Cardiac atrium fibroblast (primary cell): ENCODE measurements around the gene EOGT. TPM values are rescaled to one million over a fixed set of nuclear protein-coding genes. Genes with fewer than 3 reads are reported as not detected.

ENCODE experiments used
- total RNA-seq: library from RNA; depleted of rRNA; stranded (reverse); fragments of >200 nt; gene quantifications from 2 replicates; pipeline ENCODE4 v1.2.3, GENCODE V29; 2015

EOGT gene
- total RNA-seq: 30.1 and 30.3 TPM in 2 replicates

DNA sequence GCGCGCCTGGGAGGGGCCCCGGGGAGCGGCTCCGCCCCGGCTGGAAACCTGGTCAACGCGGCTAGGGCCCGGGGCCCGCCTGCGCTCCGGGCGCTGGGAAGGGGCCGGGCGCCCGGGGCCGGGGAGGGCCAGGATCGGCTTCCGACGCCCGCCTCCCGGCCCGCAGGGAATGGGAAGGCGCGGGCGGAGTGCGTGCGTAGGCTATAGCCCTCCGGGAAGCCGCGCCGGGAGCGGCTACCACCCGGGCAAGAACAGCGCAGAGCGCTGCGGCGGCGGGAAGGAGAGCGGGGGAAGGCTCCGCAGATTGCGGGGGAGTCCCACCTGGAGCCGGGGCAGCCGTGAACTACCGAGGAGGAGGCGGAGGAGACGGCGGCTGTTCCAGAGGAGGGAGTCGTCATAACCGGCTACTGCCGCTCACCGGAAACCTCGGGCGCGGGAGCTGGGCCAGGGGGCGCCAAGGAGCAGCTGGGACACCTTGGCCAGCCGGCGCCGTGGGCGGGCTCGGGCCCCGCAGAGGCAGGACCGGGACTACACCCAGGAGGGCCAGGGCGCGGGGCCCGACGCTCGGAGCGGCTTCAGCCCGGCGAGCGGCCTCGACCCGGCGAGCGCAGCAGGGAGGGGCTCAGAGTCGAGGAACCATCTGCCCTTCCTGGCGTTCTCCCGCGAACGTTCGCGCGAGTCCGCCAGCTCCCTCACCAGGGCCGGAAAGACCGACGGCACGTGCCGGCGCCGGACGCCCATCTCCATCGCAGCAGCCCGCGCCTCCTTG is at the start of gene EOGT:
TSS of gene EOGT (minus strand) at position 432 of the 769 bp plus-strand sequence. CDS start 3,838 bp downstream, outside the sequence.

GRCh38 chr3:69051756-69052471 is 38.4 kb upstream of the EOGT start, which contains the start of gene TMF1:
TSS of gene TMF1 (minus strand) at chr3:69052333. CDS start at chr3:69052086, 247 bp downstream.

Other genes starting within 250 kb of the EOGT start
- not detected in 2 replicates for gene TAFA4, start 81.1 kb downstream of the EOGT start, total RNA-seq
- 17.7 and 20.9 TPM in 2 replicates for gene TMF1, start 38.6 kb upstream of the EOGT start, total RNA-seq
- 46.9 and 50.5 TPM in 2 replicates for gene UBA3, start 66.7 kb upstream of the EOGT start, total RNA-seq
- gene ARL6IP5, start 71.3 kb upstream of the EOGT start, total RNA-seq: 120 and 150 TPM in 2 replicates
- gene LMOD3, start 108.9 kb upstream of the EOGT start, total RNA-seq: not detected in 2 replicates